DND-41 (cell line): ENCODE data around the gene GSTA5.
A peak's percentile ranks its signal among the peaks of the same experiment; 100 is the strongest.
"Not testable (repeated sequence)": the region's sequence is repeated elsewhere in the genome, so short reads cannot be mapped to it uniquely, and the experiment has no call there.

ENCODE experiments used
- ATAC-seq: fragments of 200-7000 bp; cut with Tn5 transposase; 3 replicates; pipeline ENCODE4 v1.9.1; 2021; ENCODE audit warnings: low read depth; ENCODE audit not compliant: insufficient read depth
- DNase-seq: peaks from one replicate; pipeline ENCODE4 v3.0.0-alpha.2; 2020
- H2AFZ ChIP-seq: 2 replicates; pipeline ENCODE4 v1.6.0; 2012; ENCODE audit warnings: low read depth, low read length
- H3K27ac ChIP-seq: 2 replicates; pipeline ENCODE4 v1.5.1; 2012; ENCODE audit warnings: low read length, inconsistent platforms
- H3K27me3 ChIP-seq: fragments of 200-600 bp; sonication (generic); 2 replicates; pipeline ENCODE4 v1.6.0; 2012; ENCODE audit warnings: low read length, mild to moderate bottlenecking, inconsistent platforms; ENCODE audit not compliant: insufficient read depth, poor library complexity
- H3K36me3 ChIP-seq: 2 replicates; pipeline ENCODE4 v1.5.1; 2012; ENCODE audit warnings: low read length, inconsistent platforms; ENCODE audit not compliant: insufficient read depth
- H3K4me1 ChIP-seq: 2 replicates; pipeline ENCODE4 v1.5.1; 2012; ENCODE audit warnings: mild to moderate bottlenecking, low read length; ENCODE audit not compliant: insufficient read depth
- H3K4me2 ChIP-seq: 2 replicates; pipeline ENCODE4 v1.6.0; 2012; ENCODE audit warnings: mild to moderate bottlenecking, moderate library complexity, low read length, inconsistent platforms; ENCODE audit not compliant: insufficient read depth
- H3K4me3 ChIP-seq, 2 experiments: fragments of 200-600 bp in 1 of 2; shearing (Covaris generic) in 1 of 2; 2 replicates each; pipeline ENCODE4 v1.5.1; 2012 to 2016; ENCODE audit warnings: inconsistent platforms in 2 of 2, low read length in 2 of 2, mild to moderate bottlenecking in 2 of 2, low read depth in 1 of 2, moderate library complexity in 1 of 2
- H3K79me2 ChIP-seq: 2 replicates; pipeline ENCODE4 v1.6.0; 2012; ENCODE audit warnings: low read length, inconsistent platforms; ENCODE audit not compliant: insufficient read depth
- H3K9ac ChIP-seq: 2 replicates; pipeline ENCODE4 v1.6.0; 2012; ENCODE audit warnings: low read depth, mild to moderate bottlenecking, inconsistent platforms, low read length, moderate library complexity
- H3K9me3 ChIP-seq: 2 replicates; pipeline ENCODE4 v1.5.1; 2012; ENCODE audit warnings: low read length, moderate library complexity, mild to moderate bottlenecking, inconsistent platforms; ENCODE audit not compliant: insufficient read depth, severe bottlenecking
- H4K20me1 ChIP-seq: 2 replicates; pipeline ENCODE4 v1.6.0; 2012; ENCODE audit warnings: low read length; ENCODE audit not compliant: insufficient read depth
- CTCF ChIP-seq: IDR thresholded peaks from 2 replicates; pipeline ENCODE4 v1.5.1; 2012; ENCODE audit warnings: borderline replicate concordance, low read length, moderate library complexity, mild to moderate bottlenecking; ENCODE audit not compliant: poor library complexity, severe bottlenecking; ENCODE audit errors: extremely low read depth
- EZH2 ChIP-seq: IDR thresholded peaks from 3 replicates; pipeline ENCODE4 v1.6.1; 2012; ENCODE audit warnings: borderline replicate concordance, low read depth, mild to moderate bottlenecking, moderate library complexity, low read length, inconsistent platforms; ENCODE audit not compliant: severe bottlenecking

Gene GSTA5

GRCh38 chr6:52820198-52820597, 20.4 kb downstream of the GSTA5 start:
- DNase-seq (no peak), ATAC-seq (no peak)
- no peaks in the 10 kb centered on the region for H3K4me1 ChIP-seq
- H2AFZ ChIP-seq, result no peak overlapping the region
- no peaks in the 10 kb centered on the region for H3K79me2 ChIP-seq
- H3K4me2 ChIP-seq, result no peak overlapping the region
- H3K36me3 ChIP-seq, result no peaks in the 10 kb centered on the region
- H4K20me1 ChIP-seq, result no peaks in the 10 kb centered on the region
- no peaks in the 10 kb centered on the region for H3K9me3 ChIP-seq
- TF ChIP-seq EZH2, result no peak
- no peak for TF ChIP-seq CTCF
- no peak overlapping the region for H3K4me3 ChIP-seq
- no peak overlapping the region for H3K27ac ChIP-seq
- H3K27me3 ChIP-seq, result no peaks in the 10 kb centered on the region
- no peak overlapping the region for H3K9ac ChIP-seq

- ATAC-seq, result peak; percentile 98
- no peaks in the 10 kb centered on the region for H3K27me3 ChIP-seq
- no peaks in the 10 kb centered on the region for H3K79me2 ChIP-seq
- H3K4me1 ChIP-seq, result no peaks in the 10 kb centered on the region
- no peak overlapping the region for H3K4me3 ChIP-seq
- no peak overlapping the region for H3K4me2 ChIP-seq
- H3K9ac ChIP-seq, result no peak overlapping the region
- H2AFZ ChIP-seq, result 0 out of 2 replicates have a peak overlapping the region, but pooled peaks have one; percentile 51
- peak; percentile 62 for DNase-seq
- no peaks in the 10 kb centered on the region for H3K36me3 ChIP-seq
- no peaks in the 10 kb centered on the region for H3K9me3 ChIP-seq
- peak; percentile 75 for TF ChIP-seq CTCF
- no peak for TF ChIP-seq EZH2
- no peak overlapping the region for H3K27ac ChIP-seq
- no peaks in the 10 kb centered on the region for H4K20me1 ChIP-seq
Observed at GRCh38 chr6:52815167-52816092, 25.2 kb downstream of the GSTA5 start.

GRCh38 chr6:52814545-52814944, 26.1 kb downstream of the GSTA5 start:
- H3K4me2 ChIP-seq, ATAC-seq, H4K20me1 ChIP-seq, DNase-seq, H3K4me1 ChIP-seq, H3K79me2 ChIP-seq, H2AFZ ChIP-seq, H3K9ac ChIP-seq, H3K27me3 ChIP-seq, H3K9me3 ChIP-seq, H3K4me3 ChIP-seq, H3K27ac ChIP-seq, H3K36me3 ChIP-seq: not testable (repeated sequence)

GRCh38 chr6:52809777-52810176, 30.8 kb downstream of the GSTA5 start:
- DNase-seq, H2AFZ ChIP-seq, H4K20me1 ChIP-seq, H3K79me2 ChIP-seq, H3K9me3 ChIP-seq, H3K36me3 ChIP-seq, H3K27ac ChIP-seq, H3K9ac ChIP-seq, H3K4me3 ChIP-seq, H3K4me1 ChIP-seq, ATAC-seq, H3K4me2 ChIP-seq, H3K27me3 ChIP-seq: not testable (repeated sequence)
